GM19025 (cell line): ENCODE results near the gene PWWP2A.
"Not testable (repeated sequence)": the region's sequence is repeated elsewhere in the genome, so short reads cannot be mapped to it uniquely, and the experiment has no call there.

ENCODE experiments used
- ATAC-seq: cut with Tn5 transposase; IDR thresholded peaks from one replicate; pipeline ENCODE4 v1.9.1; 2021; ENCODE audit warnings: mild to moderate bottlenecking, low read depth, moderate library complexity; ENCODE audit not compliant: unreplicated experiment

The PWWP2A gene, protein sequence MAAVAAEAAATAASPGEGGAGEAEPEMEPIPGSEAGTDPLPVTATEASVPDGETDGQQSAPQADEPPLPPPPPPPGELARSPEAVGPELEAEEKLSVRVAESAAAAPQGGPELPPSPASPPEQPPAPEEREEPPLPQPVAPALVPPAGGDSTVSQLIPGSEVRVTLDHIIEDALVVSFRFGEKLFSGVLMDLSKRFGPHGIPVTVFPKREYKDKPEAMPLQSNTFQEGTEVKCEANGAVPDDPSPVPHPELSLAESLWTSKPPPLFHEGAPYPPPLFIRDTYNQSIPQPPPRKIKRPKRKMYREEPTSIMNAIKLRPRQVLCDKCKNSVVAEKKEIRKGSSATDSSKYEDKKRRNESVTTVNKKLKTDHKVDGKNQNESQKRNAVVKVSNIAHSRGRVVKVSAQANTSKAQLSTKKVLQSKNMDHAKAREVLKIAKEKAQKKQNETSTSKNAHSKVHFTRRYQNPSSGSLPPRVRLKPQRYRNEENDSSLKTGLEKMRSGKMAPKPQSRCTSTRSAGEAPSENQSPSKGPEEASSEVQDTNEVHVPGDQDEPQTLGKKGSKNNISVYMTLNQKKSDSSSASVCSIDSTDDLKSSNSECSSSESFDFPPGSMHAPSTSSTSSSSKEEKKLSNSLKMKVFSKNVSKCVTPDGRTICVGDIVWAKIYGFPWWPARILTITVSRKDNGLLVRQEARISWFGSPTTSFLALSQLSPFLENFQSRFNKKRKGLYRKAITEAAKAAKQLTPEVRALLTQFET

DNA sequence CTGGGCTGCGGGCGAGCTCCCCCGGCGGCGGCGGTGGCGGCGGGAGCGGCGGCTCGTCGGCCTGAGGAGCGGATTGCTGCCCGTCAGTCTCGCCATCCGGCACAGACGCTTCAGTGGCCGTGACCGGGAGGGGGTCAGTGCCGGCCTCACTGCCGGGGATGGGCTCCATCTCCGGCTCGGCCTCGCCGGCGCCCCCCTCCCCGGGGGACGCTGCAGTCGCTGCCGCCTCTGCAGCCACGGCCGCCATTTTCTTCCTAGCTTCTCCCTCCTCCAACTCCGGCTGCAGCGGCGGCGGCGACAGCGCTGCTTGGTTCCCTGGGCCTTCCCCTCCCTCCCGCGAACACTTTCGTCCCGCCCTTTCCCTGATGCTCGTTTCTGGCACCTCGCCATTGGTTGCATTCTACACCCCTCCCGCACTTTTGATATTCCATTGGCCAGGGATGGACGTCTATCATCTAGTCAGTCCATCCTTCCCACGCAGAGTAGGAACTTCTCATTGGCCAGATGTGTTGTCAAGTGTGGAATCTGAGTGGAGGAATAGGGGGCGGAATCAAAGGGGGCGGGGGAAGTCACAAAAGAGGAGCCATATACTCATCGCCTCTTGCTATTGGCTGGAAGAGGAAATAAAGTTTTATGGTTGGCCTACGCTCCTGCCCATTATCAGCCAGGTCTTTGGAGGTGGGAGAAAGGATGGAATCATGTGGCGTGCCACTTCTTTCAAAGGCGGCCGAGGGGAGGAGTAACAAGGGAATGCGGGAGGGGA is at the start of gene PWWP2A:
PWWP2A (minus strand) TSS at position 309 of the 763 bp plus-strand sequence; CDS start at position 247, 62 bp downstream.
- peak; percentile 82 for ATAC-seq

- ATAC-seq = no peak
These were observed 48.4 kb upstream of the PWWP2A start for GRCh38 chr5:160167624-160168165.

DNA sequence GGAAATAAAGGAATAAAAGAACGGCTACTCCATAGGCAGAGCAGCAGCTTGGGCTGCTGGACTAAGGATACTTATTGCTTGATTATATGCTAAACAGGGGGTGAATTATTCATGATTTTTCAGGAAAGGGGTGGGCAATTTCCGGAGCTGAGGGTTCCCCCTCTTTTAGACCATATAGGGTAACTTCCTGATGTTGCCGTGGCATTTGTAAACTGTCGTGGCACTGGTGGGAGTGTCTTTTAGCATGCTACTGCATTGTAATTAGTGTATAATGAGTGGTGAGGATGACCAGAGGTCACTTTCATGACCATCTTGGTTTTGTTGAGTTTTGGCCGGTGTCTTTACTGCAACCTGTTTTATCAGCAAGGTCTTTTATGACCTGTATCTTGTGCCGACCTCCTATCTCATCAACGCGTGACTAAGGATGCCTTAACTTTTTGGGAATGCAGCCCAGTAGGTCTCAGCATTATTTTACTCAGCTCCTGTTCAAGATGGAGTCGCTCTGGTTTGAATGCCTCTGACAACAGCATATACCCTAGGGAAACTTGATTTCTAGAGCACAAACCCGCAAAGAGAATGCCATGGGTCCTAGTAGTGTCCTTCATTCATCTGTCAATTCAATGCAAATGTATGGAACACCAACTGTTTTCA is 47.8 kb upstream of the PWWP2A start:
- ATAC-seq = no peak

GRCh38 chr5:160166069-160166972 is 47.1 kb upstream of the PWWP2A start:
- no peak for ATAC-seq

- ATAC-seq = no peak
These were observed 46.2 kb upstream of the PWWP2A start for GRCh38 chr5:160165137-160166068.

GRCh38 chr5:160162910-160163309 is 43.7 kb upstream of the PWWP2A start:
- no peak for ATAC-seq

DNA sequence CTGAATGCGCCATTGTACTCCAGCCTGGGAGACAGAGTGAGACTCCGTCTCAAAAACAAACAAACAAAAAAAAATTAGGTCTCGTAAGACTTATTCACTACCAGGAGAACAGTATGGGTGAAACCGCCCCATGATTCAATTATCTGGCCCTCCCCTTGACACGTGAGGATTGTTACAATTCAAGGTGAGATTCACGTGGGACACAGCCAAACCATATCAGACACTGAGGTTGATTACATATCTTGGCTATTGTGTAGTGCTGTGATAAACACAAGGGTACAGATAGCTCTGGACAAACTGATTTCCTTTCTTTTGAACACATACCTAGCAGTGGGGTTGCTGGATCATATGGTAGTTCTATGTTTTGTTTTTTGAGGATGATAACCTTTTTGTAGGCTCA is 42.4 kb upstream of the PWWP2A start:
- ATAC-seq = no peak

DNA sequence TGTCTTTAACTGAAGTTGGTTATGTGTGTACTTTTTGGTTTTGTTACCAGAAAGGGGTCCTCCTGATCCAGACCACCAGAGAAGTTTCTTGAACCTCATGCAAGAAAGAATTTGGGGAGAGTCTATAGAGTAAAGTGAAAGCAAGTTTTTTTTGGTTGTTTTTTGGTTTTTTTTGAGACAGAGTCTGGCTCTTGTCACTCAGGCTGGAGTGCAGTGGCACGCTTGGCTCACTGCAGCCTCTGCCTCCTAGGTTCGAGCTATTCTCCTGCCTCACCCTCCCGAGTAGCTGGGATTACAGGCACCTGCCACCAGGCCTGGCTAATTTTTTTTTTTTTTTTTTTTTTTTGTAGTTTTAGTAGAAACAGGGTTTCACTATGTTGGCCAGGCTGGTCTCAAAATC is 41.6 kb upstream of the PWWP2A start:
- not testable (repeated sequence) for ATAC-seq

- ATAC-seq = peak; percentile 76
These were observed 40.9 kb upstream of the PWWP2A start for GRCh38 chr5:160159991-160160792.

GRCh38 chr5:160158087-160158486 is 38.8 kb upstream of the PWWP2A start:
- no peak for ATAC-seq

GRCh38 chr5:160155017-160155750 is 35.9 kb upstream of the PWWP2A start:
- no peak for ATAC-seq

- ATAC-seq = no peak
These were observed 33.7 kb upstream of the PWWP2A start for GRCh38 chr5:160152901-160153300.

GRCh38 chr5:160152287-160152686 is 33.0 kb upstream of the PWWP2A start:
- no peak for ATAC-seq

- no peak for ATAC-seq
These were observed 31.8 kb upstream of the PWWP2A start for GRCh38 chr5:160151017-160151416.

DNA sequence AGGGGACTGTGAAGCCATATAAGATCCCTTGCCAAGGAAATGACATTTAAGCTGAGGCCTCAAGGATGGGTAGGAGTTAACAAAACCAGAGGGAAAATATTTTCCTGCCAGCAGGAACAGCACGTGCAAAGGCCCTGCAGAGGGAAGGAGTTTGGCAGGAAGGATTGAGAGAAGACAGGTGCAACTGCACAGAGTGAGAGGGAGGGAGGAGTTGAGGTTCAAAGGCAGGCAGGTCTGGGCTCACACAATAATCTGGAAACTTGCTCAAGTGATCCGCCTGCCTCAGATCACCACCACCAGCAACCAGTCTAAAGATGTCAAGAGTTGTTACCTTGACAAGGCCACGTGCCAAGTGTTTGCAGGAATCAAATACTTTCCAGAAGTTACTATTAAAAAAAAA is 31.1 kb upstream of the PWWP2A start:
- no peak for ATAC-seq

DNA sequence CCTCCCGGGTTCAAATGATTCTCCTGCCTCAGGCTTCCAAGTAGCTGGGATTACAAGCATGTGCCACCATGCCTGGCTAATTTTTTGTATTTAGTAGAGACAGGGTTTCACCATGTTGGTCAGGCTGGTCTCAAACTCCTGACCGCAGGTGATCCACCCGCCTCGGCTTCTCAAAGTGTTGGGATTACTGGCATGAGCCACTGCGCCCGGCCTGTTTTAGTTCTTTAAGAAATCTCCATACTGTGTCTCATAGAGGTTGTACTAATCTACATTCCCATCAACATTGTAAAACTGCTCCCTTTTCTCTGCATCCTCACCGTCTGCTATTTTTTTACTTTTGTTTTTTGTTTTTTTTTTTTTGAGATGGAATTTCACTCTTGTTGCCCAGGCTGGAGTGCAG is 25.2 kb upstream of the PWWP2A start:
- ATAC-seq = not testable (repeated sequence)

DNA sequence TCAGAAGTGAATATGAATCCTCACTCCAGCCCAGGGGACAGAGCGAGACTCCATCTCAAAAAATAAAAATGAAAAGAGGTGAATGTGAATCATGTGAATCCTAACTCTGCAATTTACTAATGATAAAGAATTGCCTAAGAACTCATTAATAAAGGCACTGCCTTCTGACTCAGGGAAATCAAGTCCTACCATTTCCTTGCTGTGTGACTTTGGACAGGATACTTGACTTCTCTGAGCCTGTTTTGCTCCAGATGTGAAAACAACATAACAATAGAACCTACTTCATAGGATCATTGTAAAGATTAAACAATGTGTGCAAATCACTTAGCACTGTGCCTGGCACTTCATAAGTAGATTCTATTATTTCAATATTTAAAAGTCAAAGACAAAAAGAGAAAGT is 15.1 kb upstream of the PWWP2A start:
- no peak for ATAC-seq
